Measurements from ENCODE around the gene LRRTM4.

Gene LRRTM4

GRCh38 chr2:77521931-77522470 lies at the start of gene LRRTM4:
LRRTM4 (minus strand) TSS chr2:77522376.
- peak within 1 kb of the TSS; percentile 2 for H3K4me3 ChIP-seq (ENCODE audit: low read depth, low read length)

DNA sequence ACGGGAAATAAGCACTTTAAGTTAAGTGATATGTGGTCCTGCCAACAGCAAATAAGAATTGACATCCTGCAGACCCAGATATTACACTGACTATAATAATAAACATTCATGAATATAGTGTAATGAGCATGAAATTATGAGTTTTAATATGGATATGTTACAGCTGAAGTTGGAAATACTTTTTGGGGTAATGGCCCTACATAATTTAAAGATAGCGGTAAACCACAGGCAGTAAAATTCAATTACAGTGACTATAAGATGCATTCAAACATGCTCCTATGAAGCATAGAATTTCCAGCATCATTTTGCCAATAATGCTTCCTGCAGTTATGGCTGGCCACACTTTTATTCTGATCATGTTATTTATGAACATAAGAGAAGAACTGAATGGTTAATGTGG lies 49.4 kb upstream of the LRRTM4 start:
- H3K4me3 ChIP-seq (ENCODE audit: low read depth, low read length), result no peak overlapping the region

- no peak overlapping the region for H3K4me3 ChIP-seq (ENCODE audit: low read depth, low read length)
Measured at GRCh38 chr2:77567723-77568122, 45.5 kb upstream of the LRRTM4 start.

DNA sequence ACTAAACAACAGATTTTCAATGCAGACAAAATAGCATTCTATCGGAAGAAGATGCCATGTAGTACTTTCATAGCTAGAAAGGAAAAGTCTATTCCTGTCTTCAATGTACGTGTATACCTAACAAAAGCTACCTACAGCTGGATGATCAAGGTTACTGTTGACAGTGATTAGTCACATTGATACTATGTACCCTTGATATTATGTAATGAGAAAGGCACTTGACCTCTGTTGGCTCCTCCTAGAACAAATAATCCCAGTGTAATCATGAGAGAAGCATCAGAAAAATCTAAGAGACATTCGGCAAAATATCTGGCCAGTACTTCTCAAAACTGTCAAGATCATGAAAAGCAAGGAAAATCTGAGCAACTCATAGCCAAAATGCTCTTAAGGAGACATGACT lies 44.4 kb upstream of the LRRTM4 start:
- H3K4me3 ChIP-seq (ENCODE audit: low read depth, low read length), result no peak overlapping the region

- H3K4me3 ChIP-seq (ENCODE audit: low read depth, low read length), result no peak overlapping the region
Measured at GRCh38 chr2:77566131-77566530, 44.0 kb upstream of the LRRTM4 start.

- no peak overlapping the region for H3K4me3 ChIP-seq (ENCODE audit: low read depth, low read length)
Measured at GRCh38 chr2:77552956-77553355, 30.8 kb upstream of the LRRTM4 start.

DNA sequence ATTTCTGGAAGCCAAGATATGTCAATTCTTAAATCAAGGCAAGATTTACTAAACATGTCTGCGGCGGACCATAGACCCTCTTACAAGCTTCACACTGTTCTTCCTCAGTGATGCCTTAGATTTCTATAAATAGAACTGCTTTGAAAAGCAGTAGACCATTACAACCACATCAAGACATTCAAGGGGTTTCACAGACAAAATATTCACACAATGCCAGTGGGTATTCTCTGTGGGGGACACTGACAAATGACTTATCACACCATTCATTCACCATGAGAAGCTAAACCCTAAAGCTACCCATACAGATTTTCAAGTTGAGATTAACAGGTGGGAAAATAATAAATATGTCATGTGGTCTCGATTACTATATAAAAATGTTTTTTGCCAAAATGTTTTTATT lies 15.9 kb upstream of the LRRTM4 start:
- no peak overlapping the region for H3K4me3 ChIP-seq (ENCODE audit: low read depth, low read length)

DNA sequence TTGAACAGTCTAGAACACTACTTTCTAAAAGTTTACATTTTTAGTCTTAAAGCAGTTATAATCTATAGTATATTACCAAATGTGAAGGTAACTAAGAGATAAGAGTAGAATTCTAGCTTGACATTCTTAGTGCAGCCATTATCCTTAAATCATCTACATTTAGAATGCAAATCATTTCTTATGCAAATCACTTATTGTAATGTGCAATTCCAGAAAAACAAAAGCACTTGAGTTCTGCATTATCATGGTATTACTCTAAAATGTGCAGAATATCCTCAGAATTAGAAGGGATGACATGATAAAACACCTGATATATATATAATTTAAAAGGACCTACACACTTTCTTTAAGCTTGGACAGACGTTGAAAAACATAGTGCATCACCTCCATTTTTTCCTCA lies 712 bp upstream of the LRRTM4 start:
- H3K4me3 ChIP-seq (ENCODE audit: low read depth, low read length), result no peak overlapping the region

DNA sequence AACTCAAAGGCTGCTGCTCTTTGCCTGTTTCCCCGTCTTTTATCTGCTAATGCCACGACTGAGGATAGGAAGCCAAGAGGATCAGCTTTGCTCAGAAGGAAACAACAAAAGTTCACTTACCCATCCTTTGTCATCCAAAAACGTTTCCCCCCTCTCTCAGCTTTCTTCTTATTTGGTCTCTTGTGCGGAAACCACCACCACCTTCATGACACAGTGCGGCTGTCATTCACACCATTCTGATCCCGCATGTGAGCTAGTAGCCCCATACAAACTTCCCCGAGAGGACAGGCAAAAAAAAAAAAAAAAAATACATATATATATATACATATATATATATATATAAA lies 656 bp downstream of the LRRTM4 start:
- no peak overlapping the region for H3K4me3 ChIP-seq (ENCODE audit: low read depth, low read length)

DNA sequence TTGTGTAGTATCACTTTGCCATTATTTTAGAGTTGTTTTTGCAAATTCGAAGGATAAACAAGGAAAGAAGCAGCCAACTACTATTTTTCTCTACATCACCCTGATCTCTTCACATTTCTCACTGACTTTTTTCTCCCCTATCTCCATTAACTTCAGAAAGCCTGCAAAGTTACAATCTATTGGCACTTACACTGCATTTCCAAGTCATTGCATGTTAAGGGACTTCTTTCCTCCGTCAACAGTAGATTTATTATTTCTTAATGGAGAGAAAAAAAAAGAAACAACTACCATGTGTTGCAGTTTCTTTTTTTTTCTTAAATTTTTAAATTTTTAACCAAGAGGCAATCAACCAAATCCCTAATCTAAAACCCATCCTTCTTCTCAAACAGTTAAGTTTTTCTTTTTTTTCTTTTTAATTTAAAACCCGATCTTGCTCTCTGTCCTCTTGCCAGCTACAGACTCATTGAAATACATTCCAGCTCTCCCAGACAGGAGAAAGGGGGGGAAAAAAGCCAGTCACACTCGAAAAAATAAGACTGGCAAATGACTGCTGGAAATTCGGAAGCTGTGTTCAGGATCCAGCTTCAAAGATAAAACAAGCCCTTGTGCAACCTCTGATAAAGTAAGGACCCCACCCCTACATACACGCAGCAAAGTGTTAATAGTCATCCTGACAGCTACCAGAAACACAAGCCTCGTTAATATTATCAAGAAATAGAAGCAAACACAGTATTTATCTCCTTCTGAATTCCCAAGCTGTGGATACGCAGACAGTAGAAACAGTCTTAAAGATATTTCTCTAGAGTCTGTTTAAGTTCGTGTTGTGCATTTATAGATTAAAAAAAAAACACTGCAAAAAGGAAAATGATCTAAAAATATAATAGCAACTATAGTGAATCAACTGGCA lies 1.3 kb downstream of the LRRTM4 start:
- peak overlapping the region; percentile 2 for H3K4me3 ChIP-seq (ENCODE audit: low read depth, low read length)

DNA sequence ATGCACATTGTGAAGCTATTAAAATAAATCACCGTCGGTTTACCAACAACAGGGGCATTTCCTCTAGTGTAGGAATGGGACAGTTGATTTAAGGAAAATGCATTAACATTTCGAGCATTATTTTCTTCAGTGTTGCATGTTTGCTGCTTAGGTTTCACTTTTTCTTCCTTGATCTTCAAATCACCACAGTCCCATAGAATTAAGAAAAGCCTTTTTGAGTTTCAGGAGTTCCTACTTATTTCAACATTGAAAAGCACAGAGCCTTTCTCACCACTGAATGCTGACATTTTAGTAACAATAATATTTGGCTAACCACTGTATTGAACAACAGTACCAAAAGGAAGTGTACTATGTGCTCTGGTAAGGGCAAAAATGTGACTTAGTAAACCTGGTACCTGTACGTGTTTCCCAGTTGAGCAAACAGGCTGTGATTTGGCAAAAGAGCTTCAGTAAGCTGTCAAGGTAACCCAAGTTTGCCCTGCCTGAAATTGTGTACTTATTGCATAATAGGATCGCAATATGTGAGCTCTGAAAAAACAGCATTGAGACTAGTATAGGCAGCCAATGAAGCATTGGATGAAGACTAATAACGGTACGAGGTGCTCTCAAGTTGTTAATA lies 2.2 kb downstream of the LRRTM4 start:
- H3K4me3 ChIP-seq (ENCODE audit: low read depth, low read length), result no peak overlapping the region

DNA sequence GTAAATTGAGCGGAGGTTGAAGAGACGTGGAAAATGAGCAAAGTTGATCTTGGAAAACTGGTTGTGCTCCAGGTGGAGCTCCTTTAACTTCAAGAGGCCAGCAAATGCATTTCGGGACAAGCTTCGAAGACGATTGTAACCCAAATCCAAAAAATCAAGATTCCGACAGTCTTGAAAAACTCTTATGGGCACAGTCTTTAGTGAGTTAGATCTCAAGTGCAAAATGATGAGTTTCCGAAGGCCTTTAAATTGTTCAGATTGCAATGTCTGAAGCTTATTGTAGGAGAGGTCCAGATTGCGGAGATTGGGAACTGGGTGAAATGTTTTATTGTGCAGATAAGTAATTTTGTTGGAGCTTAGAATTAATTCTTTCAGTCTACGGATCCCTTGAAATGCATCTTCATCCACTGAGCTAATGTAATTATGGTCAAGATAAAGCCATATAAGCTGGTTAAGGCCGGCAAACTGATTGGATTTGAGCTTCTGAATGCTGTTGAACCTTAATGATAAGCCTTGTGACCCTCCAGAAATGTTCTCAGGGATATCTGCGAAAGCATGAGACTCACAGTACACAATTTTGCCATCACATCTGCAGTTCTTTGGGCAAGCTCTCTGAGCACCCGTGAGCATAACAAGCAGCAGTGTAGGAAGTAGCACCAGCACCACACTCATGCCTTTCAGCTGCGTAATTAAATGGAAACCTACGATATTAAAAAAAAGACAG lies 2.9 kb downstream of the LRRTM4 start:
- H3K4me3 ChIP-seq (ENCODE audit: low read depth, low read length), result no peak overlapping the region

DNA sequence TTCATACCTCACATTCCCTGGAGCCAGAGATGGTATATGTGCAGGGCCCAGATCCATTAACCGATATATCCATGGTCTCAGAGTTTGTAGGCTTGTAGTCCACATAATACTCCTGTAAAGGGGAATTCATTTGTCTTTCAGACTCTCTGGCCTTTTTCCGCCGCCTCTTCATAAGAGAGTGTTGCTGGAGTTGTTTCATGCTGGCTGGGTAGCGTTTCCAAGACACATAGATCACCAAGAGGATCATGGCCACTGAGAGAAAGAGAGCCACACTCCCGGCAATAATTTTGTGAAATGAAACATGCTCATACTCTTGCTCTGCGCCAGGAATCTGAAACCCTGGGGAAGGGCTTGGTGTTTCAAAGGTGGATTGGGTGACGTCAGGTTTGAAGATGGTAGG lies 3.9 kb downstream of the LRRTM4 start:
- no peak overlapping the region for H3K4me3 ChIP-seq (ENCODE audit: low read depth, low read length)

DNA sequence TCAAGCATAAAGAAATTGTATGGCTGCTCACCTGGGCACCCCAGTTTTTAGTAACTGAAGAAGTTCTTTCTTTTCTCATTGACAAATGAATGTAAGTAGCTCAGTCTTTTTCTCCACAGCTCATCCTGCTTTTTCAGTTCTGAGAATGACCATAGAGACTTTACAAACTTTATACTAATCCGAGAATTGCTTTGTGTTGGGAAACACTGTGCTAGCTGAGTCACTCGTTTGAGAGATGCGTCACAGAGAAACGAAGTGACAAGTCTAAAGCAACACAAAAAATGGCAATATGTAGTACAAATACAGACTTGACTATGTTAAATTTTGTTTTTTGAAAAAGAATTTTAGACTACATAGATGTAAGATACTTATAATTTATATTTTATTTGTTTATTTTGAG lies 9.0 kb downstream of the LRRTM4 start:
- H3K4me3 ChIP-seq (ENCODE audit: low read depth, low read length), result no peak overlapping the region

- no peak overlapping the region for H3K4me3 ChIP-seq (ENCODE audit: low read depth, low read length)
Measured at GRCh38 chr2:77512507-77512906, 9.7 kb downstream of the LRRTM4 start.

DNA sequence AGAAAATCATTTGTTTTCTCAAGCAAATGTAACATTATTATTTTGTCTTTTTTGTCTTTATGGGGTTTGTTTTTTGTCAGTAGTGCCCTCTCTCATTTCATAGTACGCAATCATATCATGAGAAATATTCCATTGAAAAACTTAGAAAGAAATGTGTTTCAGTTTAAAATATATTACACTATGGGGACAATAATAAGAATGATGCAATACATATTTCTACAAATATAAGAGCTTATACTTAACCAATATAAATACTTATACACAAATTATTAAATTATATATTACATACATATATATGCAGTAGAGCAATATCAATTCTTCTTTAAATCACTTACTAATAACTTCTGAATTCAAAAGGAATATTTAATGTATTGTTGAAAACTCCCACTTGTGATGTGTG lies 13.7 kb downstream of the LRRTM4 start:
- H3K4me3 ChIP-seq (ENCODE audit: low read depth, low read length), result no peak overlapping the region

GRCh38 chr2:77507657-77508056 lies 14.5 kb downstream of the LRRTM4 start:
- H3K4me3 ChIP-seq (ENCODE audit: low read depth, low read length), result no peak overlapping the region

GRCh38 chr2:77488141-77488540 lies 34.0 kb downstream of the LRRTM4 start:
- H3K4me3 ChIP-seq (ENCODE audit: low read depth, low read length), result no peak overlapping the region

GRCh38 chr2:77487074-77487803 lies 34.9 kb downstream of the LRRTM4 start:
- H3K4me3 ChIP-seq (ENCODE audit: low read depth, low read length), result no peak overlapping the region

DNA sequence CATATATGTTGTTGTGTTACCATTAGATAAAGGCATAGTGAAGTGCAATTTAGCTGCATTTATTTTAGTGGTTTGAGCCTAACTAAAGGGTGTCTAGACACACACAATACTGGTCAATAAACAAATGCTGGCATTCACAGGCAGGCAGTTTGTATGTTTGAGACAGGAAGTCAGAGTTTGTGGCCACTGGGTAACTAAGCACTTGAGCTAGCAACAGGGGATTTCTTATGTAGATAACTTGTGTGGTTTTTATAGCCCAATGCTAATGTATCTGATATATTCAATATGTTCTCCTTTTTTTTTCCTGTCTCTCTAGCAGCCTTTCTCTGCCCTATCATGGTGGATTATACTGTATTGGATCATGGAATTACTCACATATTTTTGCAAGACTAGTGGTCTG lies 38.1 kb downstream of the LRRTM4 start:
- H3K4me3 ChIP-seq (ENCODE audit: low read depth, low read length), result no peak overlapping the region

GRCh38 chr2:77479895-77480294 lies 42.3 kb downstream of the LRRTM4 start:
- no peak overlapping the region for H3K4me3 ChIP-seq (ENCODE audit: low read depth, low read length)
